HepG2 (cell line): ENCODE data around the gene SREBF1.

Experiments used
- HIVEP1 ChIP-seq: sonication (generic); formaldehyde crosslinking; IDR thresholded peaks from 2 replicates; pipeline ENCODE4 v1.4.0; 2020; ENCODE audit warnings: mild to moderate bottlenecking, missing genetic modification reagents
- HOXD1 ChIP-seq: sonication (generic); formaldehyde crosslinking; IDR thresholded peaks from 2 replicates; pipeline ENCODE4 v1.5.0; 2020; ENCODE audit warnings: missing genetic modification reagents
- MAFG ChIP-seq: sonication (generic); formaldehyde crosslinking; IDR thresholded peaks from 2 replicates; pipeline ENCODE4 v1.5.1; 2020; ENCODE audit warnings: mild to moderate bottlenecking, missing genetic modification reagents
- MEIS2 ChIP-seq: sonication (generic); formaldehyde crosslinking; IDR thresholded peaks from 2 replicates; pipeline ENCODE4 v1.9.0; 2021; ENCODE audit warnings: mild to moderate bottlenecking, missing genetic modification reagents
- NFE2L2 ChIP-seq: fragments of 150-350 bp; IDR thresholded peaks from 2 replicates; pipeline ENCODE4 v1.6.1; 2014; ENCODE audit warnings: low read length
- POLR2A ChIP-seq, 2 experiments: IDR thresholded peaks; 2 replicates each; pipeline ENCODE4 v1.6.1; 2011; ENCODE audit warnings: low read depth in 2 of 2, low read length in 2 of 2, mild to moderate bottlenecking in 1 of 2, moderate library complexity in 1 of 2; ENCODE audit not compliant: insufficient read depth in 1 of 2
- SP2 ChIP-seq: sonication (generic); formaldehyde crosslinking; IDR thresholded peaks from 2 replicates; pipeline ENCODE4 v1.5.1; 2020; ENCODE audit warnings: mild to moderate bottlenecking, missing genetic modification reagents
- TF ChIP-seq, protein P1 (sequence below): sonication (generic); formaldehyde crosslinking; IDR thresholded peaks from 2 replicates; pipeline ENCODE4 v1.4.0; 2020; ENCODE audit warnings: missing genetic modification reagents, borderline replicate concordance
- TF ChIP-seq, protein P2 (sequence below): sonication (generic); formaldehyde crosslinking; IDR thresholded peaks from 2 replicates; pipeline ENCODE4 v1.4.0; 2020; ENCODE audit warnings: low read depth, mild to moderate bottlenecking, missing genetic modification reagents

- TF ChIP-seq HIVEP1 (CRISPR knock-in tag) (no peak), NFE2L2 (no peak), HOXD1 (CRISPR knock-in tag) (no peak), POLR2A (IDR thresholded peaks at IDR 0.05; ENCODE audit: insufficient read depth in 1 of 2, low read depth in 2 of 2, low read length in 2 of 2) (no peak), MAFG (CRISPR knock-in tag) (no peak), MEIS2 (no peak), SP2 (no peak)
- TF ChIP-seq, protein P1, sequence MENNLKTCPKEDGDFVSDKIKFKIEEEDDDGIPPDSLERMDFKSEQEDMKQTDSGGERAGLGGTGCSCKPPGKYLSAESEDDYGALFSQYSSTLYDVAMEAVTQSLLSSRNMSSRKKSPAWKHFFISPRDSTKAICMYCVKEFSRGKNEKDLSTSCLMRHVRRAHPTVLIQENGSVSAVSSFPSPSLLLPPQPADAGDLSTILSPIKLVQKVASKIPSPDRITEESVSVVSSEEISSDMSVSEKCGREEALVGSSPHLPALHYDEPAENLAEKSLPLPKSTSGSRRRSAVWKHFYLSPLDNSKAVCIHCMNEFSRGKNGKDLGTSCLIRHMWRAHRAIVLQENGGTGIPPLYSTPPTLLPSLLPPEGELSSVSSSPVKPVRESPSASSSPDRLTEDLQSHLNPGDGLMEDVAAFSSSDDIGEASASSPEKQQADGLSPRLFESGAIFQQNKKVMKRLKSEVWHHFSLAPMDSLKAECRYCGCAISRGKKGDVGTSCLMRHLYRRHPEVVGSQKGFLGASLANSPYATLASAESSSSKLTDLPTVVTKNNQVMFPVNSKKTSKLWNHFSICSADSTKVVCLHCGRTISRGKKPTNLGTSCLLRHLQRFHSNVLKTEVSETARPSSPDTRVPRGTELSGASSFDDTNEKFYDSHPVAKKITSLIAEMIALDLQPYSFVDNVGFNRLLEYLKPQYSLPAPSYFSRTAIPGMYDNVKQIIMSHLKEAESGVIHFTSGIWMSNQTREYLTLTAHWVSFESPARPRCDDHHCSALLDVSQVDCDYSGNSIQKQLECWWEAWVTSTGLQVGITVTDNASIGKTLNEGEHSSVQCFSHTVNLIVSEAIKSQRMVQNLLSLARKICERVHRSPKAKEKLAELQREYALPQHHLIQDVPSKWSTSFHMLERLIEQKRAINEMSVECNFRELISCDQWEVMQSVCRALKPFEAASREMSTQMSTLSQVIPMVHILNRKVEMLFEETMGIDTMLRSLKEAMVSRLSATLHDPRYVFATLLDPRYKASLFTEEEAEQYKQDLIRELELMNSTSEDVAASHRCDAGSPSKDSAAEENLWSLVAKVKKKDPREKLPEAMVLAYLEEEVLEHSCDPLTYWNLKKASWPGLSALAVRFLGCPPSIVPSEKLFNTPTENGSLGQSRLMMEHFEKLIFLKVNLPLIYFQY (CRISPR knock-in tag) = no peak
- TF ChIP-seq, protein P2, sequence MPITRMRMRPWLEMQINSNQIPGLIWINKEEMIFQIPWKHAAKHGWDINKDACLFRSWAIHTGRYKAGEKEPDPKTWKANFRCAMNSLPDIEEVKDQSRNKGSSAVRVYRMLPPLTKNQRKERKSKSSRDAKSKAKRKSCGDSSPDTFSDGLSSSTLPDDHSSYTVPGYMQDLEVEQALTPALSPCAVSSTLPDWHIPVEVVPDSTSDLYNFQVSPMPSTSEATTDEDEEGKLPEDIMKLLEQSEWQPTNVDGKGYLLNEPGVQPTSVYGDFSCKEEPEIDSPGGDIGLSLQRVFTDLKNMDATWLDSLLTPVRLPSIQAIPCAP (CRISPR knock-in tag) = no peak
These were observed 29.6 kb upstream of the SREBF1 start for GRCh38 chr17:17866425-17866824.
